NCI-H146 treated with DMSO at 0.1 percent for 48 hours (cell line): ENCODE results near the gene INTS1.

Experiments
- DNase-seq: peaks from one replicate; lab custom pipeline; 2025; ENCODE audit not compliant: unreplicated experiment; lab: John Stamatoyannopoulos, UW

INTS1 gene

GRCh38 chr7:1466524-1467271 lies 37.5 kb downstream of the INTS1 start:
- no peak for DNase-seq

GRCh38 chr7:1464694-1465093 lies 39.5 kb downstream of the INTS1 start:
- DNase-seq = no peak

- DNase-seq = no peak
Measured at GRCh38 chr7:1463676-1464223, 40.4 kb downstream of the INTS1 start.

GRCh38 chr7:1461646-1462375 lies 42.4 kb downstream of the INTS1 start:
- DNase-seq = no peak

- DNase-seq = no peak
Measured at GRCh38 chr7:1460821-1461645, 43.2 kb downstream of the INTS1 start.

GRCh38 chr7:1459920-1460820 lies 44.0 kb downstream of the INTS1 start:
- DNase-seq = no peak

GRCh38 chr7:1459512-1459892 lies 44.7 kb downstream of the INTS1 start:
- peak; percentile 89 for DNase-seq

- no peak for DNase-seq
Measured at GRCh38 chr7:1458683-1459511, 45.3 kb downstream of the INTS1 start, which contains the start of gene MICALL2. MICALL2 (minus strand) TSS chr7:1459470; CDS start chr7:1459326, 144 bp downstream.

GRCh38 chr7:1457949-1458682 lies 46.1 kb downstream of the INTS1 start:
- DNase-seq = no peak

- no peak for DNase-seq
Measured at GRCh38 chr7:1457059-1457948, 46.9 kb downstream of the INTS1 start.

- no peak for DNase-seq
Measured at GRCh38 chr7:1455955-1456354, 48.2 kb downstream of the INTS1 start.

- peak; percentile 95 for DNase-seq
Measured at GRCh38 chr7:1455241-1455939, 48.8 kb downstream of the INTS1 start.

- no peak for DNase-seq
Measured at GRCh38 chr7:1454542-1454941, 49.6 kb downstream of the INTS1 start.

- DNase-seq = no peak
Measured at GRCh38 chr7:1452205-1452604, 52.0 kb downstream of the INTS1 start.

- no peak for DNase-seq
Measured at GRCh38 chr7:1450987-1451386, 53.2 kb downstream of the INTS1 start.

- DNase-seq = no peak
Measured at GRCh38 chr7:1450431-1450830, 53.8 kb downstream of the INTS1 start.

- no peak for DNase-seq
Measured at GRCh38 chr7:1449951-1450350, 54.2 kb downstream of the INTS1 start.
